A549 treated with AZD9567 at 1 μM for 4 hours (cell line): Measurements from ENCODE around the gene CCDC183. TPM values are rescaled to one million over a fixed set of nuclear protein-coding genes. Genes with fewer than 3 reads are reported as not detected.

Experiments used
- total RNA-seq: library from RNA; stranded (reverse); fragments of 200-300 nt; extraction: Qiagen RNA extraction; gene quantifications from 5 replicates; pipeline ENCODE4 v1.2.3, GENCODE V29; 2022; ENCODE audit not compliant: insufficient read depth

The CCDC183 gene
- 0.39 to 0.89 TPM (median 0.44 TPM) in 4 of 5 replicates, not detected in the other for total RNA-seq

GRCh38 chr9:136796238-136796774 lies at the start of gene CCDC183:
Gene CCDC183, plus strand, starts transcription at chr9:136796338. Its CDS starts 60 bp downstream, at chr9:136796398.

GRCh38 chr9:136748201-136748600 lies 47.9 kb upstream of the CCDC183 start, which contains the start of gene LCN6:
Gene LCN6, minus strand, starts transcription at chr9:136748525. Its CDS starts 42 bp downstream, at chr9:136748483.

GRCh38 chr9:136764301-136764891 lies 31.7 kb upstream of the CCDC183 start, which contains the start of gene LCN15:
Gene LCN15, minus strand, starts transcription at chr9:136764518. Its CDS starts 30 bp downstream, at chr9:136764488.

GRCh38 chr9:136790640-136791515 lies 5.3 kb upstream of the CCDC183 start, which contains the start of gene TMEM141:
Gene TMEM141, plus strand, starts transcription at chr9:136791344. Its CDS starts 27 bp downstream, at chr9:136791371.

GRCh38 chr9:136807281-136808074 lies 11.3 kb downstream of the CCDC183 start, which contains the start of gene RABL6:
Gene RABL6, plus strand, starts transcription at chr9:136807948. Its CDS starts 249 bp downstream, at chr9:136808197.

GRCh38 chr9:136842380-136842948 lies 46.3 kb downstream of the CCDC183 start, which contains the start of gene AJM1:
Gene AJM1, plus strand, starts transcription at chr9:136842478. Its CDS starts 1,937 bp downstream, at chr9:136844415.

GRCh38 chr9:136849038-136849959 lies 53.2 kb downstream of the CCDC183 start, which contains the start of gene PHPT1:
Gene PHPT1, plus strand, starts transcription at chr9:136849409. Its CDS starts 22 bp downstream, at chr9:136849431.

GRCh38 chr9:136851941-136852663 lies 56.0 kb downstream of the CCDC183 start, which contains the start of gene MAMDC4:
Gene MAMDC4, plus strand, starts transcription at chr9:136852346. Its CDS starts 71 bp downstream, at chr9:136852417.

Other genes starting within 250 kb of the CCDC183 start
- 37.1 to 59.8 TPM (median 58.8 TPM) in 5 replicates for gene EGFL7, start 133.4 kb upstream of the CCDC183 start, total RNA-seq
- 64.9 to 105 TPM (median 101 TPM) in 5 replicates for gene AGPAT2, start 108.9 kb upstream of the CCDC183 start, total RNA-seq
- gene DIPK1B, start 83.8 kb upstream of the CCDC183 start, total RNA-seq: 3.7 to 8.1 TPM (median 7.0 TPM) in 5 replicates
- gene LCN10, start 53.4 kb upstream of the CCDC183 start, total RNA-seq: not detected in 5 replicates
- not detected in 5 replicates for gene LCN6, start 47.8 kb upstream of the CCDC183 start, total RNA-seq
- gene LCN8, start 38.1 kb upstream of the CCDC183 start, total RNA-seq: not detected in 5 replicates
- gene LCN15, start 31.8 kb upstream of the CCDC183 start, total RNA-seq: 0.05 to 0.08 TPM (median 0.05 TPM) in 3 of 5 replicates, not detected in the others
- 58.2 to 81.2 TPM (median 76.7 TPM) in 5 replicates for gene TMEM141, start 5.0 kb upstream of the CCDC183 start, total RNA-seq
- gene RABL6, start 11.6 kb downstream of the CCDC183 start, total RNA-seq: 56.0 to 85.9 TPM (median 80.1 TPM) in 5 replicates
- 1.9 to 5.0 TPM (median 4.5 TPM) in 5 replicates for gene AJM1, start 46.1 kb downstream of the CCDC183 start, total RNA-seq
- gene PHPT1, start 53.1 kb downstream of the CCDC183 start, total RNA-seq: 301 to 333 TPM (median 305 TPM) in 5 replicates
- gene MAMDC4, start 56.0 kb downstream of the CCDC183 start, total RNA-seq: 3.8 to 5.7 TPM (median 4.6 TPM) in 5 replicates
- 355 to 516 TPM (median 465 TPM) in 5 replicates for gene EDF1, start 70.0 kb downstream of the CCDC183 start, total RNA-seq
- 28.1 to 60.7 TPM (median 48.5 TPM) in 5 replicates for gene TRAF2, start 90.2 kb downstream of the CCDC183 start, total RNA-seq
- 62.3 to 108 TPM (median 104 TPM) in 5 replicates for gene FBXW5, start 148.4 kb downstream of the CCDC183 start, total RNA-seq
- gene C8G, start 148.9 kb downstream of the CCDC183 start, total RNA-seq: 1.0 to 1.7 TPM (median 1.3 TPM) in 4 of 5 replicates, not detected in the other
- gene LCN12, start 155.9 kb downstream of the CCDC183 start, total RNA-seq: 1.3 to 2.0 TPM (median 1.6 TPM) in 4 of 5 replicates, not detected in the other
- gene PTGDS, start 181.2 kb downstream of the CCDC183 start, total RNA-seq: 0.14 to 0.73 TPM (median 0.66 TPM) in 4 of 5 replicates, not detected in the other
- gene LCNL1, start 186.7 kb downstream of the CCDC183 start, total RNA-seq: 0.02 to 0.14 TPM (median 0.10 TPM) in 4 of 5 replicates, not detected in the other
- 24.8 to 86.1 TPM (median 80.8 TPM) in 5 replicates for gene PAXX, start 196.1 kb downstream of the CCDC183 start, total RNA-seq
- gene CLIC3, start 200.2 kb downstream of the CCDC183 start, total RNA-seq: 4.0 to 4.9 TPM (median 4.4 TPM) in 4 of 5 replicates, not detected in the other
- gene ABCA2, start 231.9 kb downstream of the CCDC183 start, total RNA-seq: 20.0 to 29.5 TPM (median 27.5 TPM) in 5 replicates
- gene FUT7, start 235.8 kb downstream of the CCDC183 start, total RNA-seq: 0.03 to 0.09 TPM (median 0.03 TPM) in 4 of 5 replicates, not detected in the other
- gene NPDC1, start 249.8 kb downstream of the CCDC183 start, total RNA-seq: 49.4 to 88.3 TPM (median 87.7 TPM) in 5 replicates